Neural cell (in vitro differentiated cells): ENCODE measurements around the gene IL12RB2. TPM values are rescaled to one million over a fixed set of nuclear protein-coding genes. Genes with fewer than 3 reads are reported as not detected.
"Not testable (repeated sequence)": the region's sequence is repeated elsewhere in the genome, so short reads cannot be mapped to it uniquely, and the experiment has no call there.

Experiments used
- H2AFZ ChIP-seq: fragments of 200-600, 300-800 bp; sonication (generic), shearing (Covaris generic); 2 replicates; pipeline ENCODE4 v1.6.0; 2014; ENCODE audit warnings: low read depth, mild to moderate bottlenecking, antibody characterized with exemption, low read length, moderate library complexity
- H3F3A ChIP-seq: fragments of 200-600 bp; shearing (Covaris generic); 2 replicates; pipeline ENCODE4 v1.6.1; 2016; ENCODE audit warnings: mild to moderate bottlenecking, moderate library complexity, mixed read lengths, antibody characterized with exemption, low read length; ENCODE audit not compliant: insufficient read depth, poor library complexity, severe bottlenecking
- H3K27ac ChIP-seq: fragments of 200-600, 300-800 bp; sonication (generic), shearing (Covaris generic); 2 replicates; pipeline ENCODE4 v1.5.1; 2014; ENCODE audit warnings: mild to moderate bottlenecking, low read length, moderate library complexity
- H3K27me3 ChIP-seq: fragments of 300-800, 200-600 bp; sonication (generic), shearing (Covaris generic); 2 replicates; pipeline ENCODE4 v1.6.0; 2014; ENCODE audit warnings: mild to moderate bottlenecking, low read depth, low read length, moderate library complexity; ENCODE audit not compliant: insufficient read depth
- H3K36me3 ChIP-seq: fragments of 300-800, 200-600 bp; sonication (generic), shearing (Covaris generic); 2 replicates; pipeline ENCODE4 v1.5.1; 2014; ENCODE audit warnings: mild to moderate bottlenecking, antibody characterized with exemption, low read length, moderate library complexity; ENCODE audit not compliant: insufficient read depth
- H3K4me2 ChIP-seq: fragments of 300-800, 200-600 bp; sonication (generic), shearing (Covaris generic); 2 replicates; pipeline ENCODE4 v1.6.0; 2014; ENCODE audit warnings: mild to moderate bottlenecking, low read length
- H3K4me3 ChIP-seq: fragments of 300-800, 200-600 bp; sonication (generic), shearing (Covaris generic); 2 replicates; pipeline ENCODE4 v1.5.1; 2014; ENCODE audit warnings: mild to moderate bottlenecking, low read length, moderate library complexity
- H3K79me2 ChIP-seq: fragments of 200-600 bp; shearing (Covaris generic); replicated peaks from 2 replicates; pipeline ENCODE4 v1.6.0; 2014; ENCODE audit warnings: mild to moderate bottlenecking, low read length, moderate library complexity; ENCODE audit not compliant: insufficient read depth
- H3K9ac ChIP-seq: fragments of 300-800, 200-600 bp; sonication (generic), shearing (Covaris generic); 2 replicates; pipeline ENCODE4 v1.6.1; 2016; ENCODE audit warnings: mild to moderate bottlenecking, low read length, mixed read lengths
- H3K9me2 ChIP-seq: fragments of 200-600 bp; shearing (Covaris generic); 2 replicates; pipeline ENCODE4 v1.6.1; 2016; ENCODE audit warnings: mild to moderate bottlenecking, low read length, mixed read lengths; ENCODE audit not compliant: insufficient read depth
- H3K9me3 ChIP-seq: fragments of 200-600, 300-800 bp; sonication (generic), shearing (Covaris generic); 2 replicates; pipeline ENCODE4 v1.6.1; 2016; ENCODE audit warnings: mild to moderate bottlenecking, mixed run types, low read length, moderate library complexity, mixed read lengths
- H4K20me1 ChIP-seq: fragments of 200-600 bp; shearing (Covaris generic); 2 replicates; pipeline ENCODE4 v1.6.1; 2016; ENCODE audit warnings: mild to moderate bottlenecking, mixed run types; ENCODE audit not compliant: insufficient read depth
- CTCF ChIP-seq: fragments of 450-650 bp; IDR thresholded peaks from 2 replicates; pipeline ENCODE4 v1.5.1; 2014; ENCODE audit warnings: antibody characterized with exemption, mild to moderate bottlenecking, moderate library complexity; ENCODE audit not compliant: poor library complexity, severe bottlenecking
- EP300 ChIP-seq: fragments of 450-650 bp; conservative IDR thresholded peaks from 2 replicates; pipeline ENCODE4 v1.6.1; 2014; ENCODE audit warnings: antibody characterized with exemption, mild to moderate bottlenecking, moderate library complexity; ENCODE audit not compliant: poor library complexity, severe bottlenecking
- EZH2 ChIP-seq: fragments of 200-600, 300-800 bp; shearing (Covaris generic), sonication (generic); IDR thresholded peaks from 2 replicates; pipeline ENCODE4 v1.6.1; 2014; ENCODE audit warnings: antibody characterized with exemption, low read length, borderline replicate concordance, mild to moderate bottlenecking; ENCODE audit not compliant: insufficient read depth, poor library complexity, severe bottlenecking
- MXI1 ChIP-seq: fragments of 450-650 bp; conservative IDR thresholded peaks from 2 replicates; pipeline ENCODE4 v1.6.1; 2014; ENCODE audit warnings: antibody characterized with exemption, mild to moderate bottlenecking; ENCODE audit not compliant: poor library complexity, severe bottlenecking
- POLR2AphosphoS5 ChIP-seq: IDR thresholded peaks from 2 replicates; pipeline ENCODE4 v1.6.1; 2012
- RAD21 ChIP-seq: fragments of 450-650 bp; conservative IDR thresholded peaks from 2 replicates; pipeline ENCODE4 v1.6.1; 2014; ENCODE audit warnings: antibody characterized with exemption, mild to moderate bottlenecking, moderate library complexity
- REST ChIP-seq: IDR thresholded peaks from 2 replicates; pipeline ENCODE4 v1.6.1; 2012; ENCODE audit warnings: borderline replicate concordance
- SMC3 ChIP-seq: fragments of 450-650 bp; conservative IDR thresholded peaks from 2 replicates; pipeline ENCODE4 v1.6.1; 2014; ENCODE audit warnings: antibody characterized with exemption, mild to moderate bottlenecking, moderate library complexity; ENCODE audit not compliant: poor library complexity
- TAF1 ChIP-seq: IDR thresholded peaks from 2 replicates; pipeline ENCODE4 v1.6.1; 2012; ENCODE audit warnings: low read depth
- polyA plus RNA-seq: library from polyadenylated mRNA; depleted of rRNA; stranded (reverse); fragments of >200 nt; gene quantifications from 2 replicates; pipeline ENCODE4 v1.2.3, GENCODE V29; 2014

IL12RB2 gene
- polyA plus RNA-seq, 1 donor from 2014 or later, result not detected

GRCh38 chr1:67407498-67407897 lies 99.8 kb downstream of the IL12RB2 start:
- Histone ChIP-seq H3K4me2 (no peak overlapping the region), H4K20me1 (no peaks in the 10 kb centered on the region), H3K9me3 (no peaks in the 10 kb centered on the region), H3K9ac (no peak overlapping the region), H3F3A (no peaks in the 10 kb centered on the region), H3K4me3 (no peak overlapping the region), H2AFZ (no peak overlapping the region), H3K27me3 (no peaks in the 10 kb centered on the region), H3K27ac (no peak overlapping the region), H3K36me3 (no peaks in the 10 kb centered on the region), H3K9me2 (no peaks in the 10 kb centered on the region), H3K79me2 (no peaks in the 10 kb centered on the region)
- TF ChIP-seq CTCF (no peak), RAD21 (no peak), EP300 (no peak), MXI1 (no peak)

- no peak overlapping the region for H3K4me2 ChIP-seq
- no peak overlapping the region for H3K27ac ChIP-seq
- TF ChIP-seq POLR2AphosphoS5, result no peak
- TF ChIP-seq CTCF, result no peak
- TF ChIP-seq RAD21, result no peak
- TF ChIP-seq SMC3, result no peak
- no peak for TF ChIP-seq REST
- no peak for TF ChIP-seq MXI1
- TF ChIP-seq EP300, result no peak
- no peak for TF ChIP-seq EZH2
- TF ChIP-seq TAF1, result no peak
- H3K9me2 ChIP-seq, result no peaks in the 10 kb centered on the region
- H3K9ac ChIP-seq, result no peak overlapping the region
- H3K27me3 ChIP-seq, result no peaks in the 10 kb centered on the region
- H4K20me1 ChIP-seq, result no peaks in the 10 kb centered on the region
- H3K36me3 ChIP-seq, result no peaks in the 10 kb centered on the region
- no peak overlapping the region for H3K4me3 ChIP-seq
- H3K9me3 ChIP-seq, result no peaks in the 10 kb centered on the region
- H3F3A ChIP-seq, result no peaks in the 10 kb centered on the region
- H2AFZ ChIP-seq, result no peak overlapping the region
- no peaks in the 10 kb centered on the region for H3K79me2 ChIP-seq
These were observed 100.5 kb downstream of the IL12RB2 start for GRCh38 chr1:67408148-67408547.

GRCh38 chr1:67413101-67413500 lies 105.4 kb downstream of the IL12RB2 start:
- not testable (repeated sequence) for H3K27me3 ChIP-seq, H3K9me3 ChIP-seq, H4K20me1 ChIP-seq, H3K27ac ChIP-seq, H3K4me2 ChIP-seq, H3K79me2 ChIP-seq, H3F3A ChIP-seq, H2AFZ ChIP-seq, H3K9ac ChIP-seq, H3K9me2 ChIP-seq, H3K4me3 ChIP-seq
- peaks cover 15% of the 10 kb centered on the region for H3K36me3 ChIP-seq
